Measurements from ENCODE around the gene NANOS2.

DNA sequence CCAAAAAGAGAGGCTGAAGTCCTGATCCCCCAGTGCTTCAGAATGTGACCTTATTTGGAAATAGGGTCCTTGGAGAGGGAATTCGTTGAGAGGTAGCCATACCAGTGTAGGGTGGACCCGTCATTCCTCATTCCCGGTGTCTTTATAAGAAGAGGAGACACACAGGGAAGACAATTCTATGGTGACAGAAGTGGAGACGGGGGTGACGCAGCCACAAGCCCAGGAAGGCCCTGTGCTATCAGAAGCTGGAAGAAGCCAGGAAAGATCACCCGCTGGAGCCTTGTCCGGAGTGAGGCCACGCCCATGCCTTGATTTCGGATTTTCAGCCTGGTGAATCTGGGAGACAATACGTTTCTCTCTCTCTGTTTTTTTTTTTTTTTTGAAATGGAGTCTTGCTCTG is 9.6 kb downstream of the NANOS2 start:
- TF ChIP-seq EZH2 (IDR thresholded peaks at IDR 0.05; ENCODE audit: insufficient read depth, poor library complexity, severe bottlenecking) (no peak), EZH2phosphoT487 (IDR thresholded peaks at IDR 0.05; ENCODE audit: insufficient read depth, low read depth) (no peak)
